ENCODE results near the gene CEP170B.
"Not testable (repeated sequence)": the region's sequence is repeated elsewhere in the genome, so short reads cannot be mapped to it uniquely, and the experiment has no call there.

The CEP170B gene

DNA sequence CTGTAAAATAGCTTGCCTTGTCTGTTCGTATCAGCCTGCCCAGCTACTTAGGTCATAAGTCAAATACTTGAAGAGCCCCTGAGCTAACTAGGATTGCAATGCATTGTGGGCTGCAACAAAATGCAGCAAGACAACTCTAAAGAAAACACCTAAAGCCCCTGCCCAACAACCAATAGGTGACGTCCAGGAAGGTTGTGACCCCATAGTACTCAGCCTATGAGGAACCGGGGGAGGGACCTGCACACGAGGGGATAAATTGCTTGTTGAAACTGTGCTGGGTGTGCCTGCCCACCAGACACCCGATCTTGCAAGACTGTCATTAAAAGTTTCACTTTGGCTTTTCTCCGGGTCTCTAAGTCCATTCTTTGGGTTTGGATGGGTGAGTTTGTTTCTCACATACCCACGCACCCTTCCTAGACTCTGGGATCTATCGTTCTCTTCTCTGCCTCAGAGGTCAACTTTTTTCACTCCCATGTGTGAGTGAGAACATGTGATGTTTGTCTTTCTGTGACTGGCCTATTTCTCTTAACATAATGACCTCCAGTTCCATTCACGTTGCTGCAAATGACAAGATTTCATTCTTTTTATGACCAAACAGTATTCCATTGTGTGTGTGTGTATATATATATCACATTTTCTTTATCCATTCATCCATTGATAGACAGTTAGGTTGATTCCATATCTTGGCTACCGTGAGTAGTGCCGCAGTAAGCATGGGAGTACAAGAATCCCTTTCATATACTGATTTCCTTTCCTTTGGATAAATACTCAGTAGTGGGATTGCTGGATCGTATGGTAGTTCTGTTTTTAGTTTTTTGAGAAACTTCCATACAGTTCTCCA, 54.3 kb downstream of the CEP170B start:
- DNase-seq, result not testable (repeated sequence)

DNA sequence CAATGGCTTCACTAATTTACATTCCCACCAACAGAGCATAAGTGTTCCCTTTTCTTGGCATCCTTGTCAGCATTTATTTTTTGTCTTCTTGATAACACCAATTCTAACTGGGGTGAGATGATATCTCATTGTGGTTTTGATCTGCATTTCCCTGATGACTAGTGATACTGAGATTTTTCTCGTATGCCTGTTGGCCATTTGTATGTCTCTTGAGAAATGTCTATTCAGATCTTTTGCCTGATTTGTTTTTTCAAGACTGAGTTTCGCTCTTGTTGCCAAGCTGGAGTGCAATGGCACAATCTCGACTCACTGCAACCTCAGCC, 54.9 kb downstream of the CEP170B start:
- no peak for DNase-seq

DNA sequence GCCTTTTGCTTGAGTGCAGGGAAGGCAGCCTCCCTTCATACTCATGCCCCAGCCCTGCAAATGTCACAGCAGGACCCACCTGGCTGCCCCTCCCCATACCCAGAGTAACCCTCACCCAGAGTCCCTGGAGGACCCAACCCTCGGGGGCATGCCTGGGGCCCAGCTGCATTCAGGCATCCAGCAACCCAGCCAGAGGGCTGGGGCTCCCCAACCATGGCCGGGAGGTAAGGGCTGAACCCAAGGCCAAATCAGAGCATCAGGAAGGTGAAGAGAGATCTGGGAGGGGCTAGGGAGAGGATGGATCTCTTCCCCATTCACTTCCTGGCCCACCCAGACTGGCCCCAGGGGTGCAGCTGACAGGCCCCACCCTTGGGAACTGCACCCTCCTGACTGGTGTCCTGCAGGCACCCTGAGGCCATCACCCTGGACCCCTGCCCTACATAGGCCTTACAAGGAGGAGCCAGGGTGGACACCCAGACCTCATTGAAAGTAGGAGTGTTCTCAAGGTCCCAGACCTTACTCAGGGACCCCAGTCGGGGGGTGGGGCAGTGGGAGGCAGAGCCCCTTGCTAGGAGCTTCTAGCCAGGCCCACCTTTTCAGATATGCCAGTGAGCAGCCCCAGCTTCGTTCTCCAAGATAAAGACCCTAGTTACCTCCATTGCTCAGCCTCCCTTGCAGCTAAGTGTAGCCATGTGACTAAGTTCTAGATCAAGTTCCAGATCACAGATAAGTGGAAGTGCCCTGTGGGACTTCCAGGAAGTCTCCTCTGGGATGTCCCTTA, 58.8 kb downstream of the CEP170B start:
- no peak for DNase-seq

DNA sequence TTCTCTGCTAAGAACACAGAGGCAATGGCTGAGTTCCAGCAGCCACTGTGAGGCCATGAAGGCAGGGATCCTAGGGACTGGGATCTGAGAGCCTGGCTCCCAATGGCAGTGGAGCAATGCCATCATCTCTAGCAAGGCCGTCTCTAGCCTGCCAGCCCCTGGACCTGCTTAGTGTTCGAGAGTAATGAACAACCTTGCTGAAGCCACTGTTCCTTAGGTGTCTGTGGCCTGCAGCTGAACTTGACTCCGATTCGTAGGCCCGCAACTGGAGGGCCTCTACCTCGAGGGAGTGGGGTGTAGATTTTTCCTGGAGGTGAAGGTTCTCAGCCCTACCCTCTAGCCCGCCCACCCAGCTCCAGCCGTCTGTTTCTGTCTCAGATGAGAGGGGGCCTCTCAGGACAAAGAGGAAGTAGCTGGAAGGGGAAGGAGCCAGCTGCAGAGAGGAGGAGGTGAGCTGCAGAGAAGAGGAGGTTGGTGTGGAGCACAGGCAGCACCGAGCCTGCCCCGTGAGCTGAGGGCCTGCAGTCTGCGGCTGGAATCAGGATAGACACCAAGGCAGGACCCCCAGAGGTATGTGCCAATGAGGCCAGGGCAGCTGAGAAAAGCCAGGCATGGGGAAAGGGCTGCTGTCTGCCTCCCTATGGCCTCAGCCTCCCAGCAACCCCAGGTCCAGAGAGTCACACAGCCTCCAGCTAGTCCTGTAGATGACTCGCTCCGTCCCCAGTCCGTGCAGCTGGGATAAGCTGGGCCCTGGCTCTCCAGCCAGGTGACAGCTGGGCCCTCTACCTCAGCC, 59.5 kb downstream of the CEP170B start, which contains the start of gene PLD4:
PLD4 (plus strand) TSS at position 459 of the 793 bp plus-strand sequence. CDS start 2,262 bp downstream, outside the sequence.
- DNase-seq, result no peak

DNA sequence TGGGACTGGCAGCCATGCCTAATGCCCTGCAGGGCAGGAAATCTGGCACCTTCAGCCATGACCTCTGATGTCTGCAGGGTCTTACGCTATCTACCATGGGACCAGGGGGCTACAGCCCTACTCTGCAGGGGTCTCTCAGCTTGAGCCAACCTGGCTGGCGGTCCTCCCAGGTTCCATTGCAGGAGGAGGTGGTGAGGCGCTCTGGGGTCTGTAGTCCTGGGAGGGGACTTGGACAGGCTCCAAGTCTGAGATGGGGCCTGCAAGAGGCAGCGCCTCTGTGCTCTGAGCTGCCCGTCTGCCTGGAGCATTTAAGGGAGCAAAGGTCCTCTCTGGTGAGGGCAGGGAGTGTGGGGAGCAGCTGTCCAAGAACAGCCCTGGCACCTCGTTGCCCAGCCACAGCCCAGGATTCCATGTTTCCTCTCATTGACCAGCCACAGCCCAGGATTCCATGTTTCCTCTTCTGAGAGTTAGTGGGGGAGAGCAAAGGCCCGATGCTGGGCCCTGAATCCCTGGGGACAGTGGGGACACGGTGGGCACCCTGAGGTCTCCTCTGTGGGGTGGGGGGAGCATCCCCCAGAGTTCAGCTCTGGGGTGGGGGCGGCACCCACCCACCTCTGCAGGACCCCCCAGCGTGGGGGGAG, 60.3 kb downstream of the CEP170B start:
- DNase-seq, result no peak

DNA sequence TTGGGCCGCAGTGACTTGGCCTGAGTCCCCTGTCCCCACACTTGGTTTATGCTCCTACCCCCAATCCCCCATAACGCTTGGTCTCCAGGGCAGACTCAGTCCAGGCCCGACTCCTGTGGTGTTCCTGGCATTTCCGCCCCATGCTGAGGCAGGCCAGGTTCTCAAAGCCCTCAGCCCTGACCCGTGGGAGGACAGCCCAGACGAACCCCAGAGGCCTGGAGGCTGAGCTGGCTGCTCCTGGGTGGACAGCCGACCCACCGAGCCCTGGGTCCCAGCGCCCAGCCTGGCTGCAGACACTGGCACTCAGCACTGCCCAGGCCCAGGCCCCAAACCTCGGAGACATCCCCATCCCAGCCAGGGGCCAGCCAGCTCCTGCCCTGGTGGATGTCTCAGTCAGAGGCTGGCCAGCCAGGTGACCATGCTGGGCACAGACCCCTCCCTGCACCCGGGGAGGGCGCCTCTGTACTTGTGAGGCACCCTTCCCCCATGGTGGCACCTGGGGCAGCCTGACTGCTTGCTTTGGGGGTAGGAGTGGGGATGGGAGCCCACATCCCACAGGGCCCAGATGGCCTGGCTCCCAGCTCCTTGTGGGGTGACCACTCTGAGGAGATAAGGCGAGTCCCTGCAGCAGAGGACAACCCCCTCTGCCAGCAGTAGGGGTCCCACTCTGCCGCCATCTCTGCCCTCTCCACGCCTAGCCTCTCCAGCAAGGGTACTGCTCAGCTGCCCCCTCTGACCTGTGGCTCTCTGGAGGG, 61.0 kb downstream of the CEP170B start:
- DNase-seq, result no peak

DNA sequence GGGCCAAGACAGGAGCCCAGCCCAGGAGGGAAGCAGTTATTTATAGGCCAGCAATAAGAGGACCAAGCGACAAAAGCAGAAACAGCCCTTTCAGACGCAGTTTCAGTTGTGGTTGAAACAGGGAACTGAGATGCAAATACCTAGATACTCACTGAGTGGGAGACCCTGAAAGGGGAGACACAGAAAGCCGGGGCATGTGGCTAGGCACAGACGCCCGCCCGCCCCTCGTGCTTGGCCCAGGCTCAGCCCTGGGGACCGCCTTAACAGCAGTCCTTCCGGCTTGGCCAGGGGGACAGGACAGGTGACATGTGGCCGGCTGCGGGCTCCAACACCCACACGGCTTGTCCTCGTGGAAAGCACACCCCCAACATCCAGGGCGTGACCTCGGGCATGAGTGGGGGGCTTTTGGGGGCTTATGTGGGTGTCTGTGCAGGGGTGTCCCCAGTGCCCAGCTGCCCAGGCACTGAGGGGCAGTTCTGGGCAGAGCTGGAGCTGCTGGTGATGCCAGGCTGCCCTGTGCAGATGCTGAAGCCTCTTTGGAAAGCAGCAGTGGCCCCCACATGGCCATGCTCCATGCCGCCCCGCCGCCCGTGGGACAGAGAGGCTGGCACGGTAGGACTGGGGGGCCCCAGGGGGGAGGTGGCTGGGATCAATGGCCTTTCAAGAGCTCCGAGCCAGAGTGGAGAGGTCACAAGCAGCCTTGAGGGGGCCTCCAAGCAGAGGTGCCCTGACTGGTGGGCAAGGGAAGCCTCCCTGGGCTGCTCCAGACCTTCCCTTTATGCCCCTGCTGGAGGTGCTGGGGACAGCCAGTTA, 61.8 kb downstream of the CEP170B start:
- DNase-seq, result no peak

DNA sequence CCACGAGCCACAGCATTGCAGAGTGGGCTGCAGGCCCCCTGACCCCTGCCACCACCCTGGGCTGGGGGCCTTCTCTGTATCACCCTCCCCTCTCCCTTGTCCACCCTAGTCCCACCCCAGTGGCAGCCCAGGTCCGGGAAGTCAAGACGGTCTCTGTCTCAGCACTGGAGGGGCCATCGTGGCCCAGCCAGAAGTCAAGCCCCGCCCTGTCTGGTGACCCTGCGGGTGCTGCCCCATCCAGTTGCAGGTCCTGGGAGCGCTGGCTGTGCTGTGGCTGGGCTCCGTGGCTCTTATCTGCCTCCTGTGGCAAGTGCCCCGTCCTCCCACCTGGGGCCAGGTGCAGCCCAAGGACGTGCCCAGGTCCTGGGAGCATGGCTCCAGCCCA, 62.4 kb downstream of the CEP170B start:
- DNase-seq, result no peak

DNA sequence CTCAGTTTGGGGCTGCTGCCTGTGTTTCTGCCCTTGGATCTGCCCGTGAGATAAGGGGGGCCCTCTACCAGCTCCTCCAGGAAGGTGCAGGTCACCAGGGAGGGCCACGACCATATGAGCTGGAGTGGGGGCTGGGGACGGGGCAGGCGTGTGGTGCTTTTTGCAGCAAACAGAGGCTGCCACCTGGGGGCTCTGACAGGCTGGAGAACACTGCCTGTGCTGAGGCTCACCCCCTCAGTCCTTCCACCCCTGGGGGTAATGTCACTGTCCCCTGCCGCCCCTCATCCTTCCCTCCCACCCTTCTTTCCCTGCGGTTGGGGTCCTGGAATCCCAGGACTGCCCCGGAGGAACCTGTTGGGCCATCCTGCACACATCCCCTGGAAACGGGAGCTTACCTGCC, 62.8 kb downstream of the CEP170B start:
- no peak for DNase-seq

DNA sequence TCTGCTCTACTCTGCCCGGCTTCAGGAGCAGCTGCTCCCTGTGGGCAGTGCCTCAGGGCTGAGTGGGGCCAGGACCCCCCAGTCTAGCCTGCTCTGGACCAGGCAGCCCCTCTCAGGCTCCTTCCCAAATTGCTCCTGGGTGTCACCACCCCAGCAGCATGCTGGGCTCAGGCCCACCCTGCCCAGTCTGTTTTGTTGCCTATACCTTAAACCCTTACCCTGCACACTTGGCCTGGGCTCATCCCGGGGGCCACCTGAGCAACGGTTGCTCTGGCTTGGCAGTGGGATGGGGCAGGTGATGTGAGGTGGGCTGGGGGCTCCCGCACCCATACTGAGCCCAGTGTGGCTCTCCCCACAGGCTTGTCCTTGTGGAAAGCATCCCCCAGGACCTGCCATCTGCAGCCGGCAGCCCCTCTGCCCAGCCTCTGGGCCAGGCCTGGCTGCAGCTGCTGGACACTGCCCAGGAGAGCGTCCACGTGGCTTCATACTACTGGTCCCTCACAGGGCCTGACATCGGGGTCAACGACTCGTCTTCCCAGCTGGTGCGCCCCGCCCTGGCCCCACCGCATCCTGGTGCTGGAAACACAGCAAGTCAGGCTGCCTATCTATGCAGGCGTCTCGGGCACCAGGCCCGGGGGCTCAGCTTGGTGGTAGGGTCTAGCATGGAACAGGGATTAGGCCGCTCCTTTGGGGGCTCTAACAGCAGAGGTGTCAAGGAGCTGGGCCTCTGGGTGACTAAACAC, 63.5 kb downstream of the CEP170B start:
- no peak for DNase-seq

DNA sequence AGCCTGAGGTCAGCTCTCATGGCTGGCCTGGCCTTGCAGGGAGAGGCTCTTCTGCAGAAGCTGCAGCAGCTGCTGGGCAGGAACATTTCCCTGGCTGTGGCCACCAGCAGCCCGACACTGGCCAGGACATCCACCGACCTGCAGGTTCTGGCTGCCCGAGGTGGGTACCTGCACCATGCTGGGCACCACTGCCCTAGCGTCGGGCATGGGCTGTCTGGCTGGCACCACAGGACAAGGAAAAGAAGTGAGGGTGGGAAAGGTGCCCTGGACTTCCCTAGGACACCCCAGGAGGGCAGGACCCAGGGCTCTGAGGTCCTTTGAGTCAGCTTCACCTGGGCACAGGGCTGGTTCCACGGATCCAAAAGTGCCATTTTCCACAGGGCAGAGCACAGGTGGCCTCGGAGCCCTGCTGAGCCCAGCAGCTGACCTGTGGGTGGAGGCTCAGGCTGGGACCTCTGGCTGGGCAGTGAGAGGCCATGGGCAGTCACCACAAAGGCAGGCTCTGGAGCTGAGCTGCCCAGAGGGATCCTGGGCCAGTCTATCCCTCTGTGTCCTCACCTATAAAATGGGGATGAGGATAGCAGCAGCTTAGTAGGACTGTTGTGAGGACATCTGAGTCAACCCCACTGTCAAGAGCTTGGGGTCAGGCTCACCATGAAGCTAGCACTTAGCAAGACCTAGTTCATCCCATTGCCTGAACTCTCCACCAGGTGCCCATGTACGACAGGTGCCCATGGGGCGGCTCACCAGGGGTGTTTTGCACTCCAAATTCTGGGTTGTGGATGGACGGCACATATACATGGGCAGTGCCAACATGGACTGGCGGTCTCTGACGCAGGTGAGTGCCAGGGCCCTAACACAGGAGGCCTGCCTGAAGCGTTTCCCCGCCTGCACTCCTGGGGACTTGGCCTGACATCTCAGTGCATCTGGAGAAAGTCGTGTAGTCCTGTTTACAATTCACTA, 64.5 kb downstream of the CEP170B start:
- no peak for DNase-seq

DNA sequence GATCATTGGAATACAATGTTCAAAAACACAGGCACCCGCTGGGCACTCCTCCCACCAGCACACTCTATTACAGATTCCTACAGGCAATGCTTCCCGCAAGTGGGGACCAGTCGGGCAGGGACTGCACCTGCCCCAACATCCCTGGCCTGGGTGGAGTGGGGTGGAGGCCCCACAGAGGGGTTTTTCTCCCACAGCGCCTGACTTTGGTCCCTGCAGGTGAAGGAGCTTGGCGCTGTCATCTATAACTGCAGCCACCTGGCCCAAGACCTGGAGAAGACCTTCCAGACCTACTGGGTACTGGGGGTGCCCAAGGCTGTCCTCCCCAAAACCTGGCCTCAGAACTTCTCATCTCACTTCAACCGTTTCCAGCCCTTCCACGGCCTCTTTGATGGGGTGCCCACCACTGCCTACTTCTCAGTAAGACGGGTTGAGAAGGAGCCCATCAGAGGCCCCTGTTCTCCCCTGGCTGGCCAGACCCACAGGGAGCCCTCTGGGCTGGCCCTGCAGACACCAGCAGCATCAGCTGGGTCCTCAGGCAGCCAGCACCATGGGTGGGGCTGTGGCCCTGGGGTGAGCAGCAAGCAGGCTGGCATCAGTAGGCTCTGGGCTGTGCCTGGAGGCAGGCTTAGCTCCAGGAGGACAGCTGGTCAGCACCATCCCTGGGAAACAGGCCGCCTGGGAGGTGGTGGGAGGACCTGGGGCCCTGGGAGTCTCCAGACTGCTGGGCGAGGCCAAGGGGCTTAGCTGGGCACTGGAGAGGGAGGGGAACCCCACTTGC, 65.6 kb downstream of the CEP170B start:
- no peak for DNase-seq

DNA sequence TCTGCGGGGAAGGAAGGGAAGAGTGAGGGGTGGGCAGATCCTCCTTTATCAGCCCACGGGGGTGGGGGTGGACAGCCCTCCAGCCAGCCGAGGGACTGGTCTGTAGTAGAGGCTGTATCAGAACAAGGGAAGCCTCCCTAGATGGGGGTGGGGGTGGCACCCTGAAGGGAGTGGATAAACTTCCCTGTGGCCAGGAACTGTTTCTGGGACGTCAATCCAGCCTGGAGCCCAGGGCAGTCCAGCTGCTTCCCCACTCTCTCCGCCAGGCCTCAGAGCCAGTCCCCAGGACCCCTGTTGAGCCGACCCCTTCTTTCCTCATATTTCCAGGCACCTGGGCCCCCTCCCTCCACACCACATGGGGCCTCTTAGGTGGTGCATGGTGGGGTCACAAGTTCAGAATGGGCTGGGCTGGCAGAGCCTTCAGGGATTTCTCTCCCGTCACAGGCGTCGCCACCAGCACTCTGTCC, 66.3 kb downstream of the CEP170B start:
- DNase-seq, result no peak

DNA sequence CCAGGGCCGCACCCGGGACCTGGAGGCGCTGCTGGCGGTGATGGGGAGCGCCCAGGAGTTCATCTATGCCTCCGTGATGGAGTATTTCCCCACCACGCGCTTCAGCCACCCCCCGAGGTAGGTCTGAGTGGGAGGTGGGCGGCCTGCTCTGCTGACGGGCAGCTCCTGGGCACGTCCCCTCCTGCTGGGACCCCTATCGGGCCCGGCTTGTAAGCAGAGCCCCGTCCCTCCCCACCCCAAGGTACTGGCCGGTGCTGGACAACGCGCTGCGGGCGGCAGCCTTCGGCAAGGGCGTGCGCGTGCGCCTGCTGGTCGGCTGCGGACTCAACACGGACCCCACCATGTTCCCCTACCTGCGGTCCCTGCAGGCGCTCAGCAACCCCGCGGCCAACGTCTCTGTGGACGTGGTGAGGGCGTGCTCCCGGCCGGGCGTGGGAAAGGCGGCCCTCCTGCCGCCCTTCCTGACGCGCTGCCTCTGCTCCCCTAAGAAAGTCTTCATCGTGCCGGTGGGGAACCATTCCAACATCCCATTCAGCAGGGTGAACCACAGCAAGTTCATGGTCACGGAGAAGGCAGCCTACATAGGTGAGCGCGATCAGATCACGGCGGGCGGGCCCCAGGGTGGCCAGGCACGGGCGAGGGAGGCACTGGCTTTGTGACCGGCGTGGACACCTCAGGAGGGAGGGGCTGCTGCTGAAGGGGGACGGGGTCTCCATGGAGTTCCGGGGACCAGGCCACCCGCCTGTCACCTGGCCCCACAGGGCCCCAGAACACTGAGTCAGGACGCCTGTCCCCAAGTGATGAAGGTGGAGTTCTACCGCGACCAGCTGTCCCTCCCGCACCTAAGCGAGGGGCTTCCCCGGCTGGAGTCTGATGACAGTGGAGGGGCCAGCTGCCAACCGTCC, 67.0 kb downstream of the CEP170B start:
- DNase-seq, result no peak

DNA sequence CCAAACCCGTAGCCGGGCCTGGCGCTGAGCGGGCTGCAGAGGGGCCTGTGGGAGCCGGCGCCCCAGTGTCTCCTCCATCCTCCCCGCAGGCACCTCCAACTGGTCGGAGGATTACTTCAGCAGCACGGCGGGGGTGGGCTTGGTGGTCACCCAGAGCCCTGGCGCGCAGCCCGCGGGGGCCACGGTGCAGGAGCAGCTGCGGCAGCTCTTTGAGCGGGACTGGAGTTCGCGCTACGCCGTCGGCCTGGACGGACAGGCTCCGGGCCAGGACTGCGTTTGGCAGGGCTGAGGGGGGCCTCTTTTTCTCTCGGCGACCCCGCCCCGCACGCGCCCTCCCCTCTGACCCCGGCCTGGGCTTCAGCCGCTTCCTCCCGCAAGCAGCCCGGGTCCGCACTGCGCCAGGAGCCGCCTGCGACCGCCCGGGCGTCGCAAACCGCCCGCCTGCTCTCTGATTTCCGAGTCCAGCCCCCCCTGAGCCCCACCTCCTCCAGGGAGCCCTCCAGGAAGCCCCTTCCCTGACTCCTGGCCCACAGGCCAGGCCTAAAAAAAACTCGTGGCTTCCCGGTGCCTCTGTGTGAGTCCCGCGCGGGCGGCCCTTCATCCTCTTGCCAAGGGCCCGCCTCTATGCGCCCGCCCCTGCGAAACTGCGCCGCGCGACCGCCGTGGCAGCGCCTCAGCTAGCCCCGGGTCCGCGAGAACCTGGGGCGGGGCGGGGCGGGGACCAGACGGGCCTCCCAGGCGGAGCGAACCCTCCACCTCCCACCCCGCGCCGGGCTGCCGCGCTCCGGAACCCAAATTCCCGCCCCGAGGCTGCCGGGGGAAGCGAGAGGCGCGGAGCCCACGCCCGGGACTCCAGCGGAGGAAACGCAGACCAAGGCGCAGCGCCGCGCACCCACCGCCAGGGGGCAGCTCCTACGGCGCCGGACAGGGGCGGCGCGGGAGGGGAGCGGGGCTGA, 67.9 kb downstream of the CEP170B start:
- DNase-seq, result peak; percentile 71 to 78 (median 77)
